SU-DHL-6 (cell line): ENCODE data around the gene RUNX2.

Experiments
- EZH2phosphoT487 ChIP-seq: fragments of 200-600 bp; sonication (generic), shearing (Covaris generic); conservative IDR thresholded peaks from 2 replicates; pipeline ENCODE4 v1.6.1; 2018; ENCODE audit warnings: mild to moderate bottlenecking, antibody characterized with exemption, low read length, moderate library complexity, mixed read lengths
- TF ChIP-seq, protein P1 (sequence below): fragments of 200-600 bp; sonication (generic); IDR thresholded peaks from one replicate; pipeline ENCODE4 v1.5.1; 2017; ENCODE audit warnings: antibody characterized with exemption, mild to moderate bottlenecking, low read length, moderate library complexity; ENCODE audit not compliant: insufficient read depth, poor library complexity, severe bottlenecking

GRCh38 chr6:45555981-45556771, 228.0 kb downstream of the RUNX2 start:
- TF ChIP-seq, protein P1, sequence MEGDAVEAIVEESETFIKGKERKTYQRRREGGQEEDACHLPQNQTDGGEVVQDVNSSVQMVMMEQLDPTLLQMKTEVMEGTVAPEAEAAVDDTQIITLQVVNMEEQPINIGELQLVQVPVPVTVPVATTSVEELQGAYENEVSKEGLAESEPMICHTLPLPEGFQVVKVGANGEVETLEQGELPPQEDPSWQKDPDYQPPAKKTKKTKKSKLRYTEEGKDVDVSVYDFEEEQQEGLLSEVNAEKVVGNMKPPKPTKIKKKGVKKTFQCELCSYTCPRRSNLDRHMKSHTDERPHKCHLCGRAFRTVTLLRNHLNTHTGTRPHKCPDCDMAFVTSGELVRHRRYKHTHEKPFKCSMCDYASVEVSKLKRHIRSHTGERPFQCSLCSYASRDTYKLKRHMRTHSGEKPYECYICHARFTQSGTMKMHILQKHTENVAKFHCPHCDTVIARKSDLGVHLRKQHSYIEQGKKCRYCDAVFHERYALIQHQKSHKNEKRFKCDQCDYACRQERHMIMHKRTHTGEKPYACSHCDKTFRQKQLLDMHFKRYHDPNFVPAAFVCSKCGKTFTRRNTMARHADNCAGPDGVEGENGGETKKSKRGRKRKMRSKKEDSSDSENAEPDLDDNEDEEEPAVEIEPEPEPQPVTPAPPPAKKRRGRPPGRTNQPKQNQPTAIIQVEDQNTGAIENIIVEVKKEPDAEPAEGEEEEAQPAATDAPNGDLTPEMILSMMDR: no peak
- TF ChIP-seq EZH2phosphoT487: no peak
